H1 (cell line): ENCODE data around the gene LYZL4. TPM values are rescaled to one million over a fixed set of nuclear protein-coding genes. Genes with fewer than 3 reads are reported as not detected.

ENCODE experiments used
- CTCF ChIA-PET: fragments of 300-600 bp; sonication (Branson Sonifier 250); formaldehyde crosslinking; loops from one replicate; lab custom pipeline; 2021; ENCODE audit not compliant: partially characterized antibody; lab: Charles Lee
- POLR2A ChIA-PET: fragments of 300-600 bp; sonication (Branson Sonifier 250); formaldehyde crosslinking; loops from one replicate; lab custom pipeline; 2021; ENCODE audit warnings: inconsistent platforms; ENCODE audit not compliant: partially characterized antibody; lab: Charles Lee
- DNase-seq, 2 experiments: peaks; one replicate each; pipeline versions ENCODE4 v3.0.0 to v3.0.0-alpha.2; 2010 to 2022; ENCODE audit warnings: low spot score in 2 of 2, low read depth in 1 of 2, mixed read lengths in 1 of 2
- FAIRE-seq: peaks from 2 replicates; lab custom pipeline; 2011; peaks lifted over from hg19 to GRCh38; lab: Jason Lieb, UNC
- H2AFZ ChIP-seq: 2 replicates; pipeline ENCODE4 v1.8.1; 2012; ENCODE audit warnings: low read length, inconsistent platforms
- H2AK5ac ChIP-seq: 2 replicates; pipeline ENCODE4 v1.6.1; 2013; ENCODE audit warnings: low read depth, low read length
- H2BK120ac ChIP-seq: replicated peaks from 2 replicates; pipeline ENCODE3; 2013; ENCODE audit warnings: low read depth, low read length, inconsistent platforms
- H2BK12ac ChIP-seq: 2 replicates; pipeline ENCODE4 v1.6.1; 2013; ENCODE audit warnings: low read depth, low read length
- H2BK15ac ChIP-seq: 2 replicates; pipeline ENCODE4 v1.6.1; 2013; ENCODE audit warnings: low read length
- H2BK20ac ChIP-seq: 2 replicates; pipeline ENCODE4 v1.6.1; 2013; ENCODE audit warnings: low read length
- H2BK5ac ChIP-seq: 2 replicates; pipeline ENCODE4 v1.6.1; 2013; ENCODE audit warnings: low read depth, low read length
- H3K14ac ChIP-seq: 2 replicates; pipeline ENCODE4 v1.6.1; 2013; ENCODE audit warnings: inconsistent platforms; ENCODE audit not compliant: insufficient read length
- H3K18ac ChIP-seq: 2 replicates; pipeline ENCODE4 v1.6.1; 2013; ENCODE audit warnings: low read length; ENCODE audit errors: extremely low read depth
- H3K23ac ChIP-seq: 2 replicates; pipeline ENCODE4 v1.6.1; 2013; ENCODE audit warnings: inconsistent platforms; ENCODE audit not compliant: insufficient read length
- H3K23me2 ChIP-seq: 2 replicates; pipeline ENCODE4 v1.6.1; 2013; ENCODE audit warnings: low read depth, low read length
- H3K27ac ChIP-seq: 2 replicates; pipeline ENCODE4 v1.6.1; 2011; ENCODE audit warnings: low read depth, low read length, inconsistent platforms
- H3K27me3 ChIP-seq, 4 experiments: replicated peaks in 1 of 4; 1 replicate in 1 of 4; 2 replicates in 3 of 4; pipeline versions ENCODE4 v1.6.1 to v1.8.1; 2011 to 2013; ENCODE audit warnings: low read length in 3 of 4, mild to moderate bottlenecking in 3 of 4, inconsistent platforms in 2 of 4, mixed read lengths in 2 of 4, moderate library complexity in 1 of 4; ENCODE audit not compliant: control insufficient read depth in 3 of 4, insufficient read depth in 3 of 4; ENCODE audit errors: extremely low read depth in 1 of 4
- H3K36me3 ChIP-seq, 4 experiments: 2 replicates each; pipeline versions ENCODE4 v1.6.1 to v1.8.1; 2011 to 2013; ENCODE audit warnings: mild to moderate bottlenecking in 4 of 4, low read length in 3 of 4, moderate library complexity in 2 of 4, control low read depth in 1 of 4, inconsistent platforms in 1 of 4; ENCODE audit not compliant: insufficient read depth in 4 of 4, control insufficient read depth in 2 of 4
- H3K4ac ChIP-seq: replicated peaks from 2 replicates; pipeline ENCODE3; 2013; ENCODE audit warnings: low read length, low read depth, mixed read lengths, inconsistent platforms; ENCODE audit not compliant: insufficient read length
- H3K4me1 ChIP-seq, 4 experiments: replicated peaks in 1 of 4; 1 replicate in 1 of 4; 2 replicates in 3 of 4; pipeline versions ENCODE4 v1.6.1 to v1.8.1; 2011 to 2013; ENCODE audit warnings: low read length in 3 of 4, inconsistent platforms in 2 of 4, mixed read lengths in 1 of 4; ENCODE audit not compliant: insufficient read depth in 4 of 4, control insufficient read depth in 3 of 4
- H3K4me2 ChIP-seq, 2 experiments: 2 replicates each; pipeline versions ENCODE4 v1.6.1 to v1.8.1; 2011 to 2013; ENCODE audit warnings: low read depth in 2 of 2, low read length in 2 of 2, control low read depth in 1 of 2, inconsistent platforms in 1 of 2, mild to moderate bottlenecking in 1 of 2; ENCODE audit not compliant: insufficient read depth in 1 of 2
- H3K4me3 ChIP-seq, 4 experiments: fragments of 200-600, 300-600 bp in 1 of 4; sonication (generic), shearing (Covaris generic), sonication (Bioruptor Twin) in 1 of 4; 2 replicates each; pipeline versions ENCODE4 v1.5.1 to v1.8.1; 2011 to 2016; ENCODE audit warnings: low read length in 4 of 4, low read depth in 3 of 4, control low read depth in 2 of 4, inconsistent platforms in 2 of 4, mild to moderate bottlenecking in 2 of 4, mixed read lengths in 1 of 4, moderate library complexity in 1 of 4; ENCODE audit not compliant: insufficient read depth in 2 of 4; ENCODE audit errors: extremely low read depth in 1 of 4
- H3K56ac ChIP-seq: replicated peaks from 2 replicates; pipeline ENCODE3; 2013; ENCODE audit warnings: low read depth, mild to moderate bottlenecking, mixed read lengths, low read length, inconsistent platforms; ENCODE audit not compliant: insufficient read length
- H3K79me1 ChIP-seq: 2 replicates; pipeline ENCODE4 v1.6.1; 2013; ENCODE audit warnings: low read depth, low read length, control low read depth
- H3K79me2 ChIP-seq, 2 experiments: 2 replicates each; pipeline versions ENCODE4 v1.6.1 to v1.8.1; 2012 to 2013; ENCODE audit warnings: low read length in 2 of 2, mild to moderate bottlenecking in 2 of 2, inconsistent platforms in 1 of 2; ENCODE audit not compliant: insufficient read depth in 2 of 2, control insufficient read depth in 1 of 2
- H3K9ac ChIP-seq, 4 experiments: replicated peaks in 1 of 4; 1 replicate in 1 of 4; 2 replicates in 3 of 4; pipeline versions ENCODE4 v1.6.1 to v1.8.1; 2011 to 2013; ENCODE audit warnings: low read depth in 3 of 4, low read length in 3 of 4, control low read depth in 2 of 4, mild to moderate bottlenecking in 2 of 4, moderate library complexity in 2 of 4, inconsistent platforms in 1 of 4; ENCODE audit errors: extremely low read depth in 1 of 4
- H3K9me3 ChIP-seq, 2 experiments: 2 replicates each; pipeline versions ENCODE4 v1.6.1 to v1.8.1; 2012 to 2013; ENCODE audit warnings: mild to moderate bottlenecking in 2 of 2, moderate library complexity in 2 of 2, control low read depth in 1 of 2, inconsistent platforms in 1 of 2, low read depth in 1 of 2, low read length in 1 of 2, mixed read lengths in 1 of 2; ENCODE audit not compliant: insufficient read depth in 2 of 2
- H4K20me1 ChIP-seq, 2 experiments: replicated peaks in 1 of 2; 2 replicates each; pipeline versions ENCODE3 to v1.8.1; 2011 to 2013; ENCODE audit warnings: inconsistent platforms in 2 of 2, low read length in 2 of 2, mild to moderate bottlenecking in 1 of 2; ENCODE audit not compliant: insufficient read depth in 2 of 2, control insufficient read depth in 1 of 2
- H4K5ac ChIP-seq: 2 replicates; pipeline ENCODE4 v1.6.1; 2013; ENCODE audit warnings: low read length, low read depth, mixed read lengths, inconsistent platforms; ENCODE audit not compliant: insufficient read length
- H4K8ac ChIP-seq: 2 replicates; pipeline ENCODE4 v1.8.0; 2013; ENCODE audit warnings: mild to moderate bottlenecking, moderate library complexity, low read length, inconsistent platforms; ENCODE audit not compliant: insufficient read depth; ENCODE audit errors: extremely low read depth
- H4K91ac ChIP-seq: replicated peaks from 2 replicates; pipeline ENCODE3; 2013; ENCODE audit warnings: low read length, mixed read lengths, inconsistent platforms; ENCODE audit not compliant: insufficient read length
- ATF3 ChIP-seq: IDR thresholded peaks from 2 replicates; pipeline ENCODE4 v1.6.1; 2011; ENCODE audit warnings: low read depth, mild to moderate bottlenecking, low read length; ENCODE audit not compliant: insufficient read depth
- BCL11A ChIP-seq, 2 experiments: IDR thresholded peaks; one replicate each; pipeline ENCODE4 v1.6.1; 2011; ENCODE audit warnings: low read depth in 2 of 2, low read length in 2 of 2, mild to moderate bottlenecking in 2 of 2
- GTF2F1 ChIP-seq: IDR thresholded peaks from 2 replicates; pipeline ENCODE4 v1.6.1; 2012; ENCODE audit warnings: low read depth, low read length, improper control_type of control experiment, borderline replicate concordance
- HDAC2 ChIP-seq, 2 experiments: fragments of 300-600 bp in 1 of 2; sonication (generic) in 1 of 2; IDR thresholded peaks; 2 replicates each; pipeline ENCODE4 v1.6.1; 2011 to 2012; ENCODE audit warnings: low read depth in 2 of 2, low read length in 2 of 2, mild to moderate bottlenecking in 2 of 2, moderate library complexity in 2 of 2, borderline replicate concordance in 1 of 2, inconsistent platforms in 1 of 2
- KDM5A ChIP-seq: fragments of 200-600 bp; IDR thresholded peaks from 2 replicates; pipeline ENCODE4 v1.7.1; 2012; ENCODE audit warnings: mild to moderate bottlenecking, low read length, inconsistent platforms, mixed read lengths
- POU5F1 ChIP-seq: IDR thresholded peaks from 2 replicates; pipeline ENCODE4 v1.6.1; 2011; ENCODE audit warnings: low read depth, mild to moderate bottlenecking, low read length, moderate library complexity
- RFX5 ChIP-seq: IDR thresholded peaks from 2 replicates; pipeline ENCODE4 v1.6.1; 2011; ENCODE audit warnings: low read depth, low read length, improper control_type of control experiment, borderline replicate concordance
- TEAD4 ChIP-seq: IDR thresholded peaks from 2 replicates; pipeline ENCODE4 v1.6.1; 2012; ENCODE audit warnings: low read depth, low read length, inconsistent platforms, mixed read lengths
- WGBS, 2 experiments: shearing (Covaris generic) in 1 of 2; methylation state at CpG; one replicate each; pipeline versions ENCODE4 v1.1.6 to v1.1.7; 2013 to 2015; ENCODE audit warnings: low lambda C conversion rate in 2 of 2, mixed read lengths in 2 of 2, inconsistent platforms in 1 of 2, low coverage in 1 of 2, missing lambda C conversion rate in 1 of 2; ENCODE audit not compliant: insufficient replicate concordance in 2 of 2, insufficient coverage in 1 of 2, insufficient read length in 1 of 2; ENCODE audit errors: extremely low coverage in 1 of 2, missing lambda C conversion rate in 1 of 2; 5-methylcytosine and 5-hydroxymethylcytosine counted together
- polyA plus RNA-seq, 7 experiments: library from polyadenylated mRNA; depleted of rRNA in 3 of 7; stranded (reverse) in 5 of 7; unstranded in 2 of 7; fragments of >200 nt in 5 of 7; fragments of 200-250 nt in 2 of 7; gene quantifications; 1 replicate in 5 of 7; 2 replicates in 1 of 7; 4 replicates in 1 of 7; pipeline versions ENCODE4 v1.2.1 to v1.2.3, GENCODE V29; 2011 to 2013; ENCODE audit warnings: missing spikeins in 2 of 7, mixed read lengths in 2 of 7
- total RNA-seq: library from RNA; stranded (reverse); fragmentation: NEBNext Ultra II Directional; extraction: Animal tissue kit (Norgen Biotek cat#: 25700); gene quantifications from 2 replicates; pipeline ENCODE4 v1.2.1, GENCODE V29; 2021

Gene LYZL4
- total and polyA plus RNA-seq, 2 of the 8 experiments (the other 6 are each of a cell fraction or from before 2014, with no cell fraction given), result not detected

GRCh38 chr3:42405857-42406256, 4.6 kb downstream of the LYZL4 start:
- no peak overlapping the region for H2BK20ac ChIP-seq
- no peaks in the 10 kb centered on the region for H3K79me1 ChIP-seq
- no peak overlapping the region for H3K18ac ChIP-seq
- no peak overlapping the region for H3K4ac ChIP-seq
- no peak overlapping the region for H3K27ac ChIP-seq
- H2AK5ac ChIP-seq, result no peak overlapping the region
- H3K23me2 ChIP-seq, result no peaks in the 10 kb centered on the region
- no peak overlapping the region for H4K8ac ChIP-seq
- no peak overlapping the region for H3K14ac ChIP-seq
- no peak overlapping the region for H3K23ac ChIP-seq
- H3K4me3 ChIP-seq, result no peak overlapping the region
- H2BK12ac ChIP-seq, result no peak overlapping the region
- no peaks in the 10 kb centered on the region for H3K4me1 ChIP-seq
- H2AFZ ChIP-seq, result no peak overlapping the region
- 87% methylated on average over 7 of the region's 7 CpGs; no CpG with 5 or more reads in 1 of the 2 experiments for WGBS, 2 experiments
- no peak overlapping the region for H3K4me2 ChIP-seq
- H3K9me3 ChIP-seq, result no peaks in the 10 kb centered on the region
- H3K36me3 ChIP-seq, result no peaks in the 10 kb centered on the region
- FAIRE-seq (no peak), DNase-seq (no peak)
- no peak overlapping the region for H4K91ac ChIP-seq
- no peak overlapping the region for H4K5ac ChIP-seq
- ChIA-PET POLR2A (no interaction called here), CTCF (interaction anchor here (1.2 kb wide), 1 partner anchor 16 kb away, joined by 3 read pairs; no protein-coding TSS in a partner anchor)
- H3K79me2 ChIP-seq, result no peaks in the 10 kb centered on the region
- H2BK120ac ChIP-seq, result no peak overlapping the region
- H3K9ac ChIP-seq, result no peak overlapping the region
- no peak overlapping the region for H2BK15ac ChIP-seq
- H3K56ac ChIP-seq, result no peak overlapping the region
- no peaks in the 10 kb centered on the region for H4K20me1 ChIP-seq
- no peak overlapping the region for H2BK5ac ChIP-seq
- H3K27me3 ChIP-seq, result no peaks in the 10 kb centered on the region; a peak in 1 of 7 replicates
- TF ChIP-seq TEAD4, result no peak
- no peak for TF ChIP-seq ATF3
- no peak for TF ChIP-seq HDAC2 (IDR thresholded peaks at IDR 0.05; ENCODE audit: borderline replicate concordance in 1 of 2, low read depth in 2 of 2, low read length in 2 of 2)
- no peak for TF ChIP-seq KDM5A
- TF ChIP-seq BCL11A (IDR thresholded peaks at IDR 0.05; ENCODE audit: low read depth in 2 of 2, low read length in 2 of 2), result no peak
- no peak for TF ChIP-seq GTF2F1
- no peak for TF ChIP-seq POU5F1
- no peak for TF ChIP-seq RFX5
